ENCODE measurements around the gene CADM1.
A peak's percentile ranks its signal among the peaks of the same experiment; 100 is the strongest.

Gene CADM1

GRCh38 chr11:115515647-115516395 lies 11.6 kb upstream of the CADM1 start:
- no peak for DNase-seq

- DNase-seq, result no peak
Measured at GRCh38 chr11:115506954-115507675, 2.9 kb upstream of the CADM1 start.

GRCh38 chr11:115505175-115505574 lies 960 bp upstream of the CADM1 start:
- DNase-seq, result no peak

GRCh38 chr11:115503886-115504275 lies 334 bp downstream of the CADM1 start:
- peak; percentile 60 for DNase-seq

- DNase-seq, result peak; percentile 37
Measured at GRCh38 chr11:115503083-115503885, 931 bp downstream of the CADM1 start.

GRCh38 chr11:115502636-115503082 lies 1.6 kb downstream of the CADM1 start:
- DNase-seq, result no peak

GRCh38 chr11:115501893-115502589 lies 2.2 kb downstream of the CADM1 start:
- no peak for DNase-seq

GRCh38 chr11:115501502-115501892 lies 2.7 kb downstream of the CADM1 start:
- no peak for DNase-seq

- no peak for DNase-seq
Measured at GRCh38 chr11:115500547-115501501, 3.4 kb downstream of the CADM1 start.

GRCh38 chr11:115499891-115500290 lies 4.3 kb downstream of the CADM1 start:
- no peak for DNase-seq

GRCh38 chr11:115499241-115499799 lies 4.9 kb downstream of the CADM1 start:
- DNase-seq, result no peak

GRCh38 chr11:115498354-115498753 lies 5.9 kb downstream of the CADM1 start:
- DNase-seq, result no peak

- no peak for DNase-seq
Measured at GRCh38 chr11:115497303-115497702, 6.9 kb downstream of the CADM1 start.

- DNase-seq, result no peak
Measured at GRCh38 chr11:115496892-115497291, 7.3 kb downstream of the CADM1 start.

GRCh38 chr11:115493905-115494304 lies 10.3 kb downstream of the CADM1 start:
- DNase-seq, result no peak

GRCh38 chr11:115493488-115493887 lies 10.7 kb downstream of the CADM1 start:
- no peak for DNase-seq

- no peak for DNase-seq
Measured at GRCh38 chr11:115489466-115489865, 14.7 kb downstream of the CADM1 start.

GRCh38 chr11:115488945-115489344 lies 15.3 kb downstream of the CADM1 start:
- DNase-seq, result no peak

GRCh38 chr11:115481528-115481927 lies 22.7 kb downstream of the CADM1 start:
- no peak for DNase-seq

- DNase-seq, result no peak
Measured at GRCh38 chr11:115480611-115481010, 23.6 kb downstream of the CADM1 start.

- no peak for DNase-seq
Measured at GRCh38 chr11:115477410-115477809, 26.8 kb downstream of the CADM1 start.

Data from NCI-H1436 (cell line).